HG03565 (cell line): ENCODE results near the gene CYS1.
A peak's percentile ranks its signal among the peaks of the same experiment; 100 is the strongest.

ENCODE experiments used
- ATAC-seq: cut with Tn5 transposase; IDR thresholded peaks from one replicate; pipeline ENCODE4 v1.9.1; 2021; ENCODE audit warnings: mild to moderate bottlenecking, moderate library complexity; ENCODE audit not compliant: unreplicated experiment

CYS1 gene

DNA sequence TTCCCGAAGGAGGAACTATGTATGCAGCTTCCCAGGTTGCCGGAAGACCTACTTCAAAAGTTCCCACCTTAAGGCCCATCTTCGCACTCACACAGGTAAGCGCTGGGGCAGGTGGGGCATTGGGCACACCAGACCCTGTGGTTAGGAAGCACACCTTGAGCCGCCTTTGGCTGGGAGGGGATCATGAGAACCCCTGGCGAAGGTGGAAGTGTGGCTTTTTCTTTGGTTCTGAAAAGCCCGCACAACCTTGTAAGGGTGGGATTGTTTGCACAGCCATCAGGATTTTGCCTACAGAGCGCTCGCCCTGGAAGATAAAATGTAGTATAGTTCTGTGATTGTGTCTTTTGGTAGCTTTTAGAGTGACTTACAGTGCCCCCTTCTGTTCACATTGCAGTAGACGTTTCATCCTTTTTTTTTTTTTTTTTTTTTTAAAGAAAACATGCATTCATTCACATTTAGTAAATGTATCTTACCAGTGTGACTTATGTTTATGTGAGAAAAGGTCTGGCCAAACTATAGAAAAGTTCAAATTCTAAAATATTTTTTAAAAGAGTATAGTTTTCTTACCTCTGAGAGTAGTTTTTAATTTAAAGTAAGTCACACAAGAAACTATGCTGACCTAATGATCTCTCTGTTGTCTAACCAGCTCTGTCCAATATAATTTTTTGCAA, 31.6 kb downstream of the CYS1 start:
- ATAC-seq: no peak

DNA sequence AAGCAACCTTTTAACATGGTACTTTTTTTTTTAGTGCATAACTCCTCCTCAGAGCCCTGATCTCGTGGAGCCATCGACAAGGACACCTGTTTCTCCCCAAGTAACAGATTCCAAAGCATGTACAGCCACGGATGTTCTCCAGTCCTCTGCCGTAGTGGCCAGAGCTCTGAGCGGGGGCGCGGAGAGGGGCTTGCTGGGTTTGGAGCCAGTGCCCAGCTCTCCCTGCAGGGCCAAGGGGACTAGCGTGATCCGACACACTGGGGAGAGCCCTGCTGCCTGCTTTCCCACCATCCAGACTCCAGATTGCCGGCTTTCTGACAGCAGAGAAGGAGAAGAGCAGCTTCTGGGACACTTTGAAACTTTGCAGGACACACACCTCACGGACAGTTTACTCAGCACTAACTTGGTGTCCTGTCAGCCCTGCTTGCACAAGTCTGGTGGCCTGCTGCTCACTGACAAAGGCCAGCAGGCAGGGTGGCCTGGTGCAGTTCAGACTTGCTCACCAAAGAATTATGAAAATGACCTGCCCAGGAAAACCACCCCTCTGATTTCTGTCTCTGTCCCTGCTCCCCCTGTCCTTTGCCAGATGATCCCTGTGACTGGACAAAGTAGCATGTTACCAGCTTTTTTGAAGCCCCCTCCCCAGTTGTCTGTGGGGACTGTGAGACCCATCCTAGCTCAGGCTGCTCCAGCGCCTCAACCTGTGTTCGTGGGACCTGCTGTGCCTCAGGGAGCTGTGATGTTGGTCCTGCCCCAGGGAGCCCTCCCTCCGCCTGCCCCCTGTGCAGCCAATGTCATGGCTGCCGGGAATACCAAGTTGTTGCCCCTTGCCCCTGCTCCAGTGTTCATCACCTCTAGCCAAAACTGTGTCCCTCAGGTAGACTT, 32.4 kb downstream of the CYS1 start:
- ATAC-seq: no peak

DNA sequence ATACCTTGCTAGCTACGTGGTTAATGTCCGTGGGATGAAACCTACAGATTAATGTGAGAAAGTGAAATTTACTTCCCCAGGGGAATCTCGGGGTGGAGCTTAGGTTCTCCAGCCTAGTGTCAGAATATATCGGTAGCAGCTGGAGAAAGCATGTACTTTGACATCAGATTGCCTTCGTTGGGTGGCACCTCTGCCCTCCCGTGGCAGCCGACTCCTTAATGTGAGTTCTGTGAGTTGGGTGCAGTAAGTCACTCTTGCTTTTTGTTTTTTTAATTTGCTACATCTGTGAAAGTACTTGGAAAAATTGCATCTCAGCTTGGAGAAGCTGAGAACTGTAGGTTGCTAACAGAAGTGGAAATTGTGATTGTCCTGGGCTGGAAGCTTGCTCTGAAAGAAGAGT, 33.3 kb downstream of the CYS1 start:
- ATAC-seq: no peak

DNA sequence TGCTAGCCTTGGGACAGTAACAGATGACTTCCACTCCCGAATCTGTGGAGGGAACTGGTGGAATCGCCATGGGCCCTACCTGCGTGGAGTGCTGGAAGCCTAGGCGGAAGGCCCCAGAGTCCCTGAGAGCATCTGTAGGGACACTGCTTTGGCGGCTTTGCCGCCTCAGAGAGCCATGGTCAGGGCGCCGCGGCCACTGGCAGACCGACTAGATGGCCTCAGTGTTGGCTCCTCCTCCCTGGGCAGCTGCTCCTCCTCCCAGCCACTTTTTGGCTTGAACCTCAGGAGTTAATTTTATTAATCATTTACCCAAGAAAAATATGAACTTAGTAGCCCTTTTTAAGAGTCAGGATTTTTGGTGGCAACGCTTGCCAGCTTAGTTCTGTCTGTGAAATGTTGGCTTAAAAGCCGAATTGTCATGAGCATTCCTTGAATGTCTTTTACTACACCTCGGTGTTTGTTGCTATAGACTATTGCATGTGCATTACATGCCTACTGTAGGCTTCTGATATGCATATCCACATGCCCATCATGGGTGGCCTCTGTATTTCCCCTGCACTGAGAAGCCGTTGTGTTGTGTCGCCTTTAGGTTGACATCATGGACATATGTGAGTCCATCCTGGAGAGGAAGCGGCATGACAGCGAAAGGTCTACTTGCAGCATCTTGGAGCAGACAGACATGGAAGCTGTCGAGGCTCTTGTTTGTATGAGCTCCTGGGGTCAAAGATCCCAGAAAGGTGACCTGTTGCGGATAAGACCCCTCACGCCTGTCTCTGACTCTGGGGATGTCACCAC, 34.5 kb downstream of the CYS1 start:
- no peak for ATAC-seq

DNA sequence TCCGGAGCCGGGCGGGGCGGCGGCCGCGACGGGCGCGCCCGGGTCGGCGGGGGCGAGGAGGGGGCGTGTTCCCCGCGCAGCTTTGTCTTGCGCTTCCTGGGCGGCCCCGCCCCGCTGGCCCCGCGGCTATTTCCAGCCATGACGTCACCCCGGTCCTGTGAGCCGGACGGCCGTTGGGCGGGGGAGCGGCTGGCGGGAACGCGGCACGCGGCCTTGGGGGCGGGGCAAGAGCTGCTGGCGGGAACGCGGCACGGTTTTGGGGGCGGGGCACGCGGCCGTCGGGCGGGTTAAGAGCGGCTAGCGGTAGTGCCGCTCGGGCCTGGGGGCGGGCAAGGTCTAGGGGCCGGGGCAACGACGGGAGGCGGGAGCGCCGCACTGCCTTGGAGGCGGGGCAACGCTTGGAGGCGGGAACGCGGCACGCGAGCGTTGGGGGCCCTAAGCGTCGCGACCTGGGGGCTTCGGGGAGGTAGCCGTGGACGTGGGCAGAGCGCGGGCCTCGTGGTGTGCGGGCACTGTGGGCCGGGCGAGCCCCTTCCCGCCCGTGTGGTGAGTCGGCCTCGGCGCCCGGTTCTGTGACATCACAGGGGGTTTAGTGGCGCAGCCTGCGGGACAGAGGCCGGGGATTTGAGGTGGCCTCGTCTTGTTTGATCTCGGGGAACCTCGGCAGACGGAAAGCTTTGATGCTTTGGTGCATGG, 36.2 kb downstream of the CYS1 start:
- ATAC-seq: peak; percentile 46

DNA sequence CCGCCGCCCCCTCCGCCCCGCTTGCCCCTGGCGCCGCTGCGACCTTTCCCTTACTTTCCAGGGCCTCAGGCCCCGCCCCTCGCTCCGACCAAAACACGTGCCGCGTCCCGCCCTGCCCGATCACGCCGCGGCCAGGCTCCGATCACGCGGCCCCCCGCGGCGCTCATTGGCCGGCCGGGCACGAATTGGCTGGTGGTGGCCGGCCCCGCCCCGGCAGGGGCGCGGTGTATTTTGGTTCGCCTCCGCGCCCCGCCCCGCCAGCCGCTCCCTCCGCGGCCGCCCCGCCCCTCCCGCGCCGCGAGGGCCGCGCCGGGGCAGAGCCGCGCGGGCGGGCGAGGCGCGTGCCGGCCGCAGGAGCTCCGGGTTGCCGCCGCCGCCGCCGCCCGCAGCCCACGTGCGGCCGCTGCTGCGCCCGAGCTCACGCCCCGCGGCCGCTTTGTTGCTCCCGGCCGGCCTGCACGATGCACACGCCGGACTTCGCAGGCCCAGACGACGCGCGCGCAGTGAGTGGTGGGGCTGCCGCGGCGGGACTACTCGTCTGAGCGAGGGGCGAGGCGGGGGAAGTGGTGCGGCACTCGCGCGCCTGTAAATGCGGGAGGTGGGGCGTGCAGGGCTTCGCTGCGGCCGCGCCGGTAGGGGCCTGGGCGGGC, 36.8 kb downstream of the CYS1 start, which contains the start of gene KLF11:
Gene KLF11, plus strand, starts transcription at position 295 of the 650 bp plus-strand sequence. Its CDS starts 167 bp downstream, at position 462.
- ATAC-seq: peak; percentile 56

DNA sequence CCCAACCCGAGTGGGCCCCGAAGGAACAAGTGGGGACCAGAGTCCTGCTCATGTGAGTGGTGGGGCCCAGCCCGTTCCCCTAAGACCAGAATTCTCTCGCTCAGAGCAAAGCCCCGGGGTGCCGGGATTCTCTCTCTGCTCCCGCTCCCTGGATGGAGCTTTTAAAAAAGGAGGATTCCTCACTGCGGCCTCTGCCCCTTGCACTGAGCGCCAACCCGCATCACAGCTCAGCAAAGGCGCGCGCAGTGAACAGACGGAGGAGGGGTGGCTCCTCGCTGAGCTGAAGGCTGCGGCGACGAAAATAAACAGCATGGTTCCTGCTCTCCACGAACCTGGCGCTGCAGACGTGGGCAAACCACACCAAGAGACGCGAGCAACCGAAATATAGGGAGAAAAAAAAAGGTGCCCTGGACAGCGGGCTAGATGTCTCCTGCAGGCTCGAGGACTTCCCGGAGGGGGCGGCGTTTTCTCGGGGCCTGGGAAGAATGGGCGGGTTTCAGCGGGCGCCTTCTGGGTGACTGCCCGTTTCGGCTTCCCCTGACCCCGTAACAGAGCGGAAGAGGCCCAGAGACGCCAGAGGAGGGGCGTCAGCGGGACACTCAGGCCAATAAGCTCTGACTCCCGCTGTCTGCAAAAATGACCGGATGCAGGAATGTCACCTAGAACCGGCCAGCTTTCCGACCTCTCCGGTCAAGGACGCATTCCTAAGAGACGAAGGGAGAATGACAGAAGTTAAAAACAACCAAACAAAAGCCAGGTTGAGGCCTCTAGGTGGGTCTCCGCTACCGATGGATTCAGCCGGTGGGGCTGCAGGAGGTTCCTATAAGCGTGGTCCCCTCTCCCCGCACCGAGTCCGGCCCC, 37.7 kb downstream of the CYS1 start:
- no peak for ATAC-seq

DNA sequence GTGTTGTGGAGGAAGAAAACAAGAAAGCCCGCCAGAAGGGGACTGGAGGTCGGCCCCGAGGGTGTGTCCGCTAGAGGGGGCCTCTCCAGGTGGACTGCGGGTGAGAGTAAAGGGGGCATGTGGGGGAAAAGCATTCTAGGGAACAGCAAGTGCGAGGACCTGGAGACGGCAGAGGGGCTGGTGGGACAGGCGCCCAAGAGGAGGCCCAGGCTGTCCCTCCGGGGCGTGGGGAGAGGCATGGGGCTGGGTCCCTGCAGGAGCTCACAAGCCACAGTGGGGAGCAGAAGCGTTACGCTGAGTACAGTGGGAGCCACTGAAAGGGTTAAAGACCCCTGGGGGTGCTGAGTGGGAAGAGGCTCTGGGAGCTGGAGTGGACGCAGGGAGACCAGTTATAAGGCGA, 38.5 kb downstream of the CYS1 start:
- no peak for ATAC-seq

DNA sequence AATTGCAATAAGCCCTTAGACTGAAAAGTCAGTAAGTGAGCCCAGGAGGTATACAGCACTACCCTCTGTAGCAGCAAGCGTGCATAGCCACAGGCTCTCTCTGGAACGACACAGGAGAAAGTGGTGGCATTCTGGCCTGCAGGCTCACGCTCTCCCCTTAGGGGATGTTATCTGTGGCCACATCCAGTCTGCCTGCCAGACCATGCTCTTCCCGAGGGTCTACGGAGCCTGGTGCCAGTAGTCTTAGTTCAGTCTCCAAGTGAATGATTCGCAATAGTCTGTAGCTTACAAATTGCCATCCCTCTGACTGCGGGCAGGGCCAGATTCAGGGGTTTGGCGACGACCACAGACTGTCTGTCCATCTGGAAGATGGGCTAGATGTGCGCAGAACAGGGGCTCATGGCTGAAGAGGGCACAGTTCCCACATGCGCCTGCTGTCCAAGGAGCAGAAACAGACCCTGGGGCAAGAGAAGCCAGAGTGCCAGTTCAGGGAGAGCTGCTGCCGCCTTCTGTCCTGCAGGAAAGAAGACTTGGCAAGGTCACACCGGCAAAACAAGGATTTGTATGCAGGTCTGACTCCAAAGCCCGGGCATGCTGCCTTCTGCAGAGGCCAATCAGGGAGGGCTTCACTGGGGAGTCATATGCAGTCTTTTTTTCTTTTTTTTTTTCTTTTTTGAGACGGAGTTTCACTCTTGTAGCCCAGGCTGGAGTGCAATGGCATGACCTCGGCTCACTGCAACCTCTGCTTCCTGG, 40.4 kb downstream of the CYS1 start:
- ATAC-seq: no peak

DNA sequence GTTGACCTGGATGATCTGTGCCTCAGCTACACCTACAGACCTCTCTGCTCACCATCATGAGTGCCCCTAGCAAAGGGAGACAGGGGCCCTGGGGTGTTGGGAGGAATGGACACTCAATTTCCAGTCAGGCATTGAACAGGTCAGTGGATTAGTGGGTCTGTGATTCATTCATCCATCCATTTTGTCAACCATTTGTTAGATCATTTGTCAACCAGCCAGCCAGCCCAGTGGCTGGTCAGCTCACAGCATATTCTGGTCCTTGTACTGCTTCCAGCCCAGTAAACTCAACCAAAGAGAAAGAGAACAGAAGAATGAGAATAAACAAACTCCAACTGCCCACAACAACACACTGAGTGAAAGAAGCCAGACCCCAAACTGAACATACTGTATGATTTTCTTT, 41.5 kb downstream of the CYS1 start:
- ATAC-seq: no peak

DNA sequence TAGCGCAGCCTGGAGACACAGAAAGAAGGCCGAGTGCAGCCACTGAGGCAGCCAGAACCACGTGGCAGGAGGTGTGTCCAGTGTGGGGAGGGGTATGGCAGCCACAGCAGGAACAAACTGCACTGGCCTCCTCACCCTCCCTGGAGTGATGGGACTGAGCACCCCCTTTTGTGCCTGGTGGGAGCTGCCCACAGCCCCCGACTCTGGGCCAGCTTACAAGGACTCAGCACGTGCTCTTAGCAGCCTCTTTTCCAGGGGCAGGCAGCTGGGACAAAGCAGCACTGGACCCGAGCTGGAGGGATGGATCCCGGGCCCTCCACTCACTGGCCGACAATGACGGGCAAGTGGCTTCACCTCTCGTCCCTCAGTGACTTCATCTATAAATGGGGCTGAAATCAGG, 42.1 kb downstream of the CYS1 start:
- ATAC-seq: no peak

DNA sequence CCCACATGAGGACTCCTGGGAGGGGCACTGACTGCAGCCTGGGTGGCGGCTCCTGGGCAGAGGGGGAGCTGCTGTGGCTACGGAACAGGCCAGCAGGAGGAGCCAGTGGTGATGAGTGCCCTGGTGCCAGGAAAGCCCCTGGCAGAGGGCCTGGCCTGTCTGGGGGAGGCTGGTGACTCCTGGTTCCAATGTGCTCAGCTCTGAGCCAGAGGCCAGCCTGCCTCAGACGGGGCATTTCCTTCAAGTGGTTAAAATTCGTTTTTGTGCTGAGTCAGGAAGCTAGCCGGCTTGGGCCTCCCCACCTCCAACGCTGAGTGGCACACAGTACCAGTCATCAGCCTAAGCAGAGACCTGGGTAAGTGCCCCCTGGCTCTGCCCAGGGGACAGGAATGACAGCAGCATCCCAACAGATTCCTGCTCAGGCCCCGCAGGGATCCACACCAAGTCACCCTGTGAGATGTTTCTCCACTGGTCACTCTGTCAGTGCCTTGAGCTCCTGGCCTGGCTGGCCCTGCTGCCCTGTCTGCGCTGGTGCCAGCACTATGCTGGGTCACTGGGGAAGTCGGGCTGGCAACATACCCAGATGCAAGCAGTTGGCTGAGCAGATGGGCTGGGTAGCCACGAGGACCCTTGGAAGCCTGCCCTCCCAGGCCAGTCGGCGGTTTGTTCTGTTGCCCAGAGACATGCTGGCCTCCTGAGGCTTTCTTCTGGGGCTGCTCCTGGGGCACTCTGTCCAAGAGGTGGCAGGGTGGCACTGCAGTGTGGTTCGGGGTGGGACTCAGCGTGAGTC, 43.9 kb downstream of the CYS1 start:
- no peak for ATAC-seq

DNA sequence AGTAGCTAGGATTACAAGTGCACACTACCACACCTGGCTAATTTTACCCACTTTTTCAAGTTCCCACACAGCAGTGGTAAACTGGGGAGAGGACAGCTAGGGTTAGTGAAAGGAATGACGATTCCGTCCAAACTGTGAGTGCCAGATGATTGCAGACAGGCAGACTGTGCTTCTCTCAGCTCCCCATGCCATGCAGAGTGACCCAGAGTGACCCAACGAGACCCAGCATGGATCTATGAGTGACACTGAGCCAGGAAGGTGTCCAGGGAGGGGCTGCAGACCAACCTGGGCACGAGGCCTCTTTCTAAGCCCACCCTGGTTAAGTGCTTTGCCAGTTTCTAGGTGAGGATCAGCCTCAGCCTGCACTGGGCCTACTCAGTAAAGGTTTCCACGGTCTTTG, 44.6 kb downstream of the CYS1 start:
- no peak for ATAC-seq

DNA sequence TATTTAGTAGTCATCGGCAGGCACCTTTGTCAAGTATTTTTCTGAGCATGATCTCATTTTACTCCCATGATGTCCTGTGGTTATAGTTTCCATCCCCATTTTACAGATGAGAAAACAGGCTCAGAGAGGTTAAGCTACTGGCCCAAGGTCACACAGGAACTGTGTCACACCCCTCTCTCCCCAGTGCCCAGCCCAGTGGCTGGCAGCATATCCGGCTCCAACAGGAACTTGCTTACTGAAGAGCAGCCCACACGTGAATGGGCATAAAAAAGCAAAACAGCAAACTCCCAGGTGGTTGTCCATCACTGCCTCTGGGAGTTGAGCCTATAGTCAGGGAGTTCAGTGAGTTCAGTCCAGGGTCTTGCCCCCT, 45.2 kb downstream of the CYS1 start:
- no peak for ATAC-seq

DNA sequence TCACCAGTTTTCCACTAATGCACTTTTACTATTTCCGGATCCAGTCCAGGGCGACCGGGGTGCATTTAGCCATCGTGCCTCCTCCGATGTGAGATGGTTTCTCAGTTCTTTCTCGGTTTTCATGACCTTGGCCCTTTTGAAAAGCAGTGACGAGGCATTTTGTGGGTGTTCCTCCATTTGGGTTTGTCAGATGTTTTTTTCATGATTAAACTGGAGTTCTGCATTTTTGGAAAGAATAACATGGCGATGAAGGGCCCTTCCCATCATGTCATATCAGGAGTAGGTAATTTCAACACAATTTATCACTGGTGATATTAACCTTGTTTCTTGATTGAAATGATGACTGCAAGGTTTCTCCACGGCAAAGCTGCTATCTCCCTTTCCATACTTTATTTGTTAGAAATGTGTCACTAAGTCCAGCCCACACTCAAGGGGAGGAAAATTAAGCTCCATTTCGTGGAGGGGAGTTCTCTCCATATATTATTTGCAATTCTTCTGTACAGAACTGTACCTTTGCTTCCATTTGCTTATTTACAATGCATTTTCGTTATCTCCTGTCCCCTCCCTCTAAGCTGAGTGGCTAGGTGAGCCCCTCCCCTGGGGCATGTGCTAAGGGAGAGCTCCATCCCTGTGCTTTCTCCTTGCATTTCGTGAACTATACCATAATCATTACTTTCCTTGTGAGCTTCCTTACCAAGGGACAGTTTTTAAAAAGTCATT, 45.7 kb downstream of the CYS1 start:
- no peak for ATAC-seq

DNA sequence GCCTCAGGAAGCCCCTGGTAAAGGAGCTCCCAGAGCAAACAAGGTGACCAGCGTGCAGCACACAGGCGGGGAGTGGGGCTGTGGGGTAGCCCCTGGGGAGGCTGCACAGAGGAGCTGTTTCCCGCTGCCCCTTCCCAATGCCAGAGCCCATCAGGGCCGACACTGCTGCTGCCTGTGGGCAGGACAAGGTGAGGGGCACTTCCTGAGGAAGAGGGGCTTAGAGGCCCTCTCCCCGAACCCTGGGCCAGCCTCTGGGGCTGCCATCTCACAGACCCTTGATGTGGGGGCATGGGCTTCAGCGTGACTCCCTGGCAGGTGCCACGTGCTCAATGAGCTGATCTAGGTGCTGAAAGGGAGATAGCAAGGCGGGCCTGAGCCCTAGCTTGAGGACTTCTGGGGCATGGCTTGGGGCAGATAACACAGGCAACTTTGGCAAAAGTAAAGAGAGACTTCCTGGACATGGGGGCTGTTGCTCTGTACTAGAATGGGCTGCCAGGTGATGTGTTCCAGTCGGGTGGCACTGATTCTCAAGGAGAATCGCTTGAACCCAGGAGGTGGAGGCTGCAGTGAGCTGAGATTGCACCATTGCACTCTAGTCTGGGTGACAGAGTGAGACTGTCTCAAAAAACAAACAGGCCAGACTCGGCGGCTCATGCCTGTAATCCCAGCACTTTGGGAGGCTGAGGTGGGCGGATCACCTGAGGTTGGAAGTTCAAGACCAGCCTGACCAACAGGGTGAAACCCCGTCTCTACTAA, 46.8 kb downstream of the CYS1 start:
- ATAC-seq: no peak

DNA sequence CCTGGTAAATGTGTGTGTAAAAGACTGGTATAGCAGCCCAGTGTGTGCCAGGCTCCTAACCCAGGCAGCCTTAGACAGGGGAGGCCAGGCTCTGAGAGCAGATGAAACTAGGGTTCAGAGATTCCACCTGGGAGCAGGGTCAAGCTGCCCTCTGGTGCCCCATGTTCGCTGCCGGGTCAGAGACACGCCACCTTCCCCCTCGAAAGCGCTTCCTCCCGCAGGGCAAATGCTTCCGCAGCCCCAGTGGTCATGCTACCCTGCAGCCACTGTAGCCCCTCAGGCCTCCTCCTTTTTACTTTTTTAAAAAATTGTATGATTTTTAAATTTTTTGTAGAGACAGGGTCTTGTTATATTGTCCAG, 47.5 kb downstream of the CYS1 start:
- ATAC-seq: no peak
